GM19438 (cell line): ENCODE results near the gene LCLAT1.
"Not testable (repeated sequence)": the region's sequence is repeated elsewhere in the genome, so short reads cannot be mapped to it uniquely, and the experiment has no call there.

Experiments
- ATAC-seq: cut with Tn5 transposase; IDR thresholded peaks from one replicate; pipeline ENCODE4 v1.9.1; 2021; ENCODE audit warnings: low read depth; ENCODE audit not compliant: unreplicated experiment

The LCLAT1 gene

DNA sequence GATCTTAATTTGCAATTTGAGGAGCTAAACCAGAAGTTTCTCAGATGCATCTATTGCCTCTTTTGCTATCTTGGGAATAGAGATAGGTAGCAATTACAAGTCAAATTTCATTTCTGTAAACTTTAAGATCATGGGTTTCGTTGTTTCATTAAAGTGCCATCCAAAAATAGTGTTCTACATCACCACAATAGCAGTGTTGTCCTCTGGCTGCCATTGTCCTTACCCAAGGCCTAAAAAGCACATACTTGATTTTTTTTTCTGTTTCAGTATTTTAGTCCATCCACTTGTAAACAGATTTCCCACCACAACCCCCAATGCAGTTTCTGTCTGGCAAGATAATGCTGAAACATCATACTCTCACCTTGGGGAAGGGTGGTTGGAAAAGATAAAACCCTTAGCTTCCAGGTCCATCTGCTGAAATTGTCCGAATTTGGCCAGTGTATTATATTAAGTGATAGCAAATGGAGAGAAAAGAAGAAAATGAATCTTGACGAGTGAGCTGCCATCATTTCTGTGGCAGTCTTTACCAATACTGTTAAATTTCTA, 136.2 kb downstream of the LCLAT1 start:
- ATAC-seq, result no peak

DNA sequence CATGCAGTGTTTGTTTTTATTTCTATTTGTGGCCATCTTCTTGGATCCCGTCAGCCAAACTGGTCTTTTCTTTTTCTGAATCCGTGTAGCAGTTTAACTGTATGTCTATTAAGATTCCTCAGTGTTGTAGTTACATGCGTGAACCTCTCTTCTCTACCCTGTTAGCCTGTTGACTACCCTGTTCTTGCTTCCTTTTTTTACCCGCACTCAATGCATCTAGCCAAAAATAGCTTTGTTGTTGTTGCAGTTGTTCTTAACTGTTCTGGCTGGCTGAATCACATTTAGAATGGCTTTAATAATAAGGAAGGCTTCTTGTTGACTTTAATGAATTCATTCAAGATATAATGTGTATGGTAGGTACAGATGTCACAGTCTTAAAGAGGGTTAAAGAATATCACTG, 137.1 kb downstream of the LCLAT1 start:
- ATAC-seq, result peak; percentile 68

DNA sequence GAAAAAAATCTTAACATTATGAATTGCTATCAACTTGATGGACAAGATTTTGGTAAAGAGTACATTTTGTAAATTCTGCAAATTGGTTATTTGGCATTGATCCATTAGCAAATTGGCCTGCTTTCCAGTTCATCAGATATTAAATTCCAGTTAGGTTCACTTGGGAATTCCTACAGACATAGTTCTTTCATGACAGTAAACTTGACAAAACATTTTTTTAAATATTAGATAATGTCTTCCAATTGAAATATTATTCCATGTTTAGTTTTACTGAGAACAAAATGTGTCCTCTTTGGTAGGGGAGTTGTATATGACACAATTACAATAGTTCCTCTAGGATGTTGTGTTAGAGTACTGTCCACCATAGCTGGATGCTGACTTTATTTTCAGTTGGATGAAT, 141.9 kb downstream of the LCLAT1 start:
- no peak for ATAC-seq

DNA sequence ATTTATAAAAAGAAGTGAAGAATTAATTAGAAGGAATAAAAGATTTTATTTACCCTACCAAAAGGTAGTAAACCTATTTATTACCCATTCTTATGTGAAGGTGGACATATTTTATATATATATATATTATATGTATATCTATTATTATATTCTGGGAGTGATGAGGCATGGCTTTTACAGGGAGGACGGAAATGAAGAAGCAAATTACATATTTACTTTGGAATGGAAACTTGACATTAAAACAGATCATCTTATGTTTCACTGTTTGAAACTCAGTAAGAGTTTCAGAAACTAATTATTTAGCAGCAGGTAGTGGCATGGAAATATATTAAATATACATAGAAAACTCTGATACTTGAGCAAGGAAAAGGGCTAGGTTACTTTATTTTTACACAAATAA, 143.4 kb downstream of the LCLAT1 start:
- no peak for ATAC-seq

DNA sequence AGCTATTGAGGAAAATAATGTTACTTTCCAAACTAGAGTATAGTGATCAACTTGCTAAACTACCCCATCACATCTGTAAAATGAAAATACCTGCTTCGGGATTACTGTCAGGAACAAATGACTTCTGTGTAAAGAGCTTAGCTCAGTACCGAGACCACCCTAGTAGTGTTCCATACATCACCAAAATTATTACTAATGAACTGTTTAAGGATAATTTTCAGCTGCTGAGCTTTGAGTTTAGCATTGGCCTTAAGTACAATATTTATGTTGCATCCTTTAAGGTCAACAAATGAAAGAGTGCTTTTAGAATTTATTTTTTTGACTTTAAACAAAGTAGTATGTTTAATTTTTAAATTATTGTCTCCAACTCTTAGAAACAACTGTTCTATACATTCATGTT, 144.1 kb downstream of the LCLAT1 start:
- no peak for ATAC-seq

DNA sequence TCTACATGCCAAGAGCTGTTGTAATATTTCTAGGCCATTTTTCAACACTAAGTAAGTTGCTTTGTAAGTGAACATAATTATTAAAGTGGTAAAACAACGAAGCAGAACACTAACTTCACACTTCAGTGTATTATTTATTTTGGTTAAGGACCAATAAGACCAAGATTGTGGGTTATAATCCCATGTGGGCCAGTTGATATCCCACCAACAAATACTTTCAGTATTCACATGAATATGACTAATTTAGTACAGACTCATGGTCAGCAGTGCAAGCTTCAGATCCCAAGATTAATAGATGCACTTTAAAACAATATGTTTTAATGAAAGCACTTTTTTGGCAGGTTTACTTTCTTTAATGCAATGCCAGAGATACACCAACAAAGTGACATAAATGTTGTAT, 154.3 kb downstream of the LCLAT1 start:
- ATAC-seq, result no peak

DNA sequence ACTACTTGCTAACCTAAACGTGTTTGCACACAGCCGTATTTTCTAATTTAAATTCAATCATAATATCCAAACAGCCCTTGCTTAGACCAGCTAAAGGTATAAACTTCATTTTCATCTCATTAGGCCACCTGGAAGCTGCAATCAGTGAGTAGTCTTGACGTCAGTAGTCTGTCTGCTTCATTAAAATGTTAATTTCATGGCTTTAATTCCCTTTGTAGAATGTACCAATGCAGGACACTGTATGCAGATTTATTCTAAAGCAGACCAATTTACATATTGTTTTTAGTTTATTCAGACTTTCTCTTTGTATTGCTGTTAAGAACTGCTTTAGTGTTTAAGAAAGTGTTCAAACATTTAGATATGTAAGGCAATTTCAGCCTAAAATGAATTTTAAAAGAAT, 158.2 kb downstream of the LCLAT1 start:
- ATAC-seq, result no peak

DNA sequence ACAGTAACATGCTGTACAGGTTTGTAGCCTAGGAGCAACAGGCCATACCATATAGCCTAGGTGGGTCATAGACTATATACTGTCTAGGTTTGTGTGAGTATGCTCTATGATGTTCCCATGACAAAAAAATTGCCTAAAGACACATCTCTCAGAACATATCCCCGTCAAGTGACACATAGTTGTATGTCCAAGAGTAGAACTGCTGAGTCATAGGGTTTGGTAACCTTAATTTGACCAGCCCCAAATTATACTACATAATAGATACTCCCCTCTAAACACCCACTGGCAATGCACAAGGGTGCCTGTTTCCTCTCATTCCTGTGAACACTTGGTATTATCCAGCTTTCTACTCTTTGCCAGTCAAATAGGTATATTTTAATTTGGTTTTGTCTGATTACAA, 161.6 kb downstream of the LCLAT1 start:
- no peak for ATAC-seq

DNA sequence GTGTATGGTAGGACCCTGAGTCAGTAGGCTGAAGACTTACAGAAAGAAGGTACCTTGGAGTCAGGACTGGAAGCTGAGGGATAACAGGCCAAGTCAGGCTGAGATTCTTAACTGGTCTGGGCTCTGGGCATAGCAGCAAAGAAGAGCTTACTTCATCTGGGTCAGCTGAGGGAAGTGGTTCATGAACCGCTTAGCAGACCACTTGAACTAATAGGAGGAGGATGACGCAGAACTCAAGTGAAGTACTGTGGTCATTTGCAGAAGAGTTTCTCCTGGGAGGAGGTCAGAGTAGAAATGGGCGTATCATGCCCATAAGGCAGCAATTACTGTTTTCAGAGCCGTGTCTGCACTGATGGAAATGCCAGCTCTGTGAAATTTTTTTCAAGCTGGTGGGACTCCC, 164.5 kb downstream of the LCLAT1 start:
- ATAC-seq, result no peak

DNA sequence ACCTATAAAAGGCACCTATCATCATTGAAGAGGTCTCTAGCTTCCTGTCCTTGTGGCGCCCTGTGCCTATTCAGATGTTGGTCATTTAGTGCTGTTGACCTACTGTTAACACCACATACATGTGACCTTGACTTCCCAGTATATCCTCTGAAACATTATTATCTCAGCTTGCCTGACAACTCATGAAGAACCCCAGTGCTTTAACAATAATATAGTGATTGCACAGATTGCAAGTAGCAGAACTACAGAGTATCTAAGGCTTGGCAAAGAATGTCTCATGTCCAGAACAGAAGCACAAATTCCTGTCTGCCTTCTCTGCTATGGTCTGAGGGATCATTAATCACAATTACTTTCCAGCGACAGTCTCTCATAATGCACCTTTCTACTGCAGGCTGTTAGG, 165.3 kb downstream of the LCLAT1 start:
- ATAC-seq, result no peak

DNA sequence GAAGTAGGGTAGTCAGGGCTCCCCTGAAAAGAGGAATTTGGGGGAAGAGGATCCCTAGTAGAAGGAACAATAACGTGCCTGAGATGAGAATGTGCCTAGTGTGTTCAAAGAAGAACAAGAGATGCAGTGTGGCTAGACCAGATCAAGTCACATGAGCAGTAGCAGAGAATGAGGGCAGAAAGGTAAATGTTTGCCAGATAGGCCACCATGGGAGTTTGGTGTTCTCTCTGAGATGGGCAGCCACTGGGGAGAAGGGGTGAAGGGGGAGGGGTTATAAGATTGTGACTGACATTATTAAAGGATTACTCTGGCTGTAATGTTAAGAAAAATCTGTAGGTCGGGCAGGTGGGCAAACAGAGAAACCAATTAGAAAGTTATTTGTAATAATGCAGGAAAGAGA, 166.0 kb downstream of the LCLAT1 start:
- ATAC-seq, result no peak

DNA sequence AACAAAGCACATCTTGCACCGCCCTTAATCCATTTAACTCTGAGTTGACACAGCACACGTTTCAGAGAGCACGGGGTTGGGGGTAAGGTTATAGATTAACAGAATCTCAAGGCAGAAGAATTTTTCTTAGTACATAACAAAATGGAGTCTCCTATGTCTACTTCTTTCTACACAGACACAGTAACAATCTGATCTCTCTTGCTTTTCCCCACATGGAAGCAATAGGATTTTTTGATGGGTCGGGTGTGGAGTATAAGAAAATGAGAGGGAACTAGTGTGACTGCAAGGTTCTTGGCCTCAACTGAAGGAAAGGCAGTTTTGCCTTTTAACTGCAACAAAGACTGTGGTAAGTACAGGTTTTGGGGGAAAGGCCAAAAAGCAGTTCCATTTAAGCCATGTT, 167.2 kb downstream of the LCLAT1 start:
- not testable (repeated sequence) for ATAC-seq

DNA sequence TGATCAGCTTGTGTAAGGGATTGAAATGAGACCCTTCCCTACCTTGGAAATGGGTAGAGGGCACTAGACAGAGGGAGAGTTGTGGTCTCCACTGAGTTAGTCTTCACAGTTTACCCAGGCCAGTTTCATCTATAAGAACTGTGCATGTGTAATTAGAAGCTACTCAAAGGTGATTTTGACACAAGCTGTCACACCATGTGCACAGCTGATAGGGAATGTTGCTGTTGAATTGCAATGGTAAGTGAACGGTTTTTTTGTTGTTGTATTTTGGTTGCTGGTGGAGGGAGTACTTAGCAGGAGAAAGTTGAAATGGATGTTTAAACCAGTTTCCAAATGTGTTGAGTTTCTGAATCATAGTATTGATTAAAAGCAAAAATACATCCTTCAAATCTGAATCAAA, 168.9 kb downstream of the LCLAT1 start:
- no peak for ATAC-seq

DNA sequence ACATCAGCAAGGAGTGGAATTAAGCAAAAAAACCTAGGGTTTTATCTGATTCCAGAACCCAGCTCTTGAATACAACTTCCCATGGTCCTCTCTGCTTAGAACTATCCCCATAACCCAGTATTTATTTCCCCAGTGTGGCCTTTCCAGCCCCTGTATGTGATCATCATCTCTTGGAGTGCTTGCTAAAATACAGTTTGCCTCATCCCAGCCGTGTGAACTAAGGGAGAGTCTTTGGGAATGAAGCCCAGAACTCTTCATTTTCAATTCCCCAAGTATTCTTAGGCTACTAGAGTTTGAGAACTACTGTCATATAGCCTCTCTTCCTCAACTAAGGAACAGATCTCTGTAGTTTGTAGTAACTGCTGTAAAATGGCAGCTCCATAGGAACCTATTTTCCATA, 173.1 kb downstream of the LCLAT1 start:
- ATAC-seq, result no peak

DNA sequence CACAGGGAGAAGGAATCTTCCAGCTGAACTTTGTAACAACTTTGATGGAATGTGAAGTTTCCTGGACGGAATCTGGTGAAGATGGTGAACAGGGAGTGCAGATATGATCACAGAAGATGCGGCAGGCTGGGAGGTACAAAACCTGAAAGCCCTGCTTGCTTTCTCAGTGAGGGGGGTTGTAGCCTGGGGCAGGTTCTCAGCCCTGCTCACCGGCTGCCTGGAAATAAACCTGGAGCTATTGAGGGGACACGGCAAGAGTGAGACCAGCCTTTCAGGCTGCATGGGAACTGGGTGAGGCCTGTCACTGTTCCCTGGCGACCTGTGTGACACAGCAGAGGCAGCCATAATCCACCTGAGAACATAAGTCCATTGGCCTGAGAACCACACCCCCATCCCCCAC, 174.8 kb downstream of the LCLAT1 start:
- ATAC-seq, result no peak

DNA sequence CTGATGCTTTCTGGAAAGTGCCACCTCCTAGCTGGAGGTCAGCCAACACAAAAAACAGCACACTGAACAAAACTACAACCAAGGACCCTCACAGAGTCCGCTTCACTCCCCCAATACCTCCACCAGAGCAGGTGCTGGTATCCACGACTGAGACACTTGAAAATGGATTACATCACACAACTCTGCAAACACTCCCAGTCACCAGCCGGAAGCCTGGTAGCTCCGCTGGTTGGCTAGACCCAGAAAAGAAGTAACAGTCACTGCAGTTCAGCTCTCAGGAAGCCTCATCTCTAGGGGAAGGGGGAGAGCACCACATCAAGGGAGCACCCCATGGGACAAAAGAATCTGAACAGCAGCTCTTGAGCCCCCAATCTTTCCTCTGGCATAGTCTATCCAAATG, 175.4 kb downstream of the LCLAT1 start:
- no peak for ATAC-seq

DNA sequence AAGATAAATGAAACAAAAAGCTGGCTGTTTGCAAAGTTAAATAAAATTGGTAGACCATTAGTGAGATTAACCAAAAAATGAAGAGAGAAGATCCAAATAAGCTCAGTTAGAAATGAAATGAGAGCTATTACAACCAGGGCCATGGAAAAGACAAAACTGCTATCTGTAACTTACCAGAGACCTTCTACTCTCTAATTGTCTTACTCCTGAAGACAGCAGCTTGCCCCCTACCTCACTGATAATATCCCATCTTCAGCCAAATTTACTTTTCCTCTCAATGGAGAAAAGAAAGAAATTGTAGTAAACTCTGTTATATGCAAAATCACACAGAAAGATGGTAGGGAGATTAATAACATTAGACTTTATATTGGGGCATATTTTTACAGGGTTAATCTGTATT, 178.2 kb downstream of the LCLAT1 start:
- no peak for ATAC-seq

DNA sequence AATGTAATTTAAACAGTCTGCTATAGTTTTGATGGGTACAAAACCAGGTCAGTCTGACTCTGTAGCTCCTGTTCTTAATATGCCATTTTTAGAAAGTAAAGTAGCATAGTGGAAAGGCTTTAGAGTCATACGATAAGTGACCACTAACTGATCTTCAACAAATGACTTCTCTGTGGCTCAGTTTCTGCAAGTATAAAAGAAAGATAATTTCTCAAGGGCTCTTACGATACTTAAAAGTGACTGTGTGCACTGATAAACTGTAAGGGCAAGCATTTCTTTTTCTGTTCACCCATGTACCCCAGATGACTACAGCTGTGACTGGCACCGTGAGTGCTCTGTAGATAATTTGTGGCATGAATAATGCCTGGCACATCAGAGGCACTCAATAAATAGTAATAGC, 178.7 kb downstream of the LCLAT1 start:
- ATAC-seq, result no peak

DNA sequence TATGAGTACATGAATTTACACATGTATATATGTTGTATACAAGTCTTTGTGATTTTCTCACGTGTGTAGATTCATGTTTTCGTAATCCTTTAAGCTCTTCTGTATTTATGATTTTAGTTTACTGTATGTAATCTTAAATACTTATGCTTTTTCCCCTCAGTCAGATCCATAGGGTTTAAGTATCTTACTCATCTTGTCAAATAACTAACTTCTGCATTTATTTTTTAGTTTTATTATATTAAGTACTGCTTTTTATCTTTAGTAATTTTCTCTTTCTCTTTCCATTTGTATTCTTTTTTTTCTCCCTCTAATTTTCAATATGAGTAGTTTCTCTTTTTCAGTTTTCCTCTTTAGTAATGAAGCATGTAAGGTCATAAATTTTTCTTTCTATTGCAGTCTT, 179.4 kb downstream of the LCLAT1 start:
- ATAC-seq, result no peak

DNA sequence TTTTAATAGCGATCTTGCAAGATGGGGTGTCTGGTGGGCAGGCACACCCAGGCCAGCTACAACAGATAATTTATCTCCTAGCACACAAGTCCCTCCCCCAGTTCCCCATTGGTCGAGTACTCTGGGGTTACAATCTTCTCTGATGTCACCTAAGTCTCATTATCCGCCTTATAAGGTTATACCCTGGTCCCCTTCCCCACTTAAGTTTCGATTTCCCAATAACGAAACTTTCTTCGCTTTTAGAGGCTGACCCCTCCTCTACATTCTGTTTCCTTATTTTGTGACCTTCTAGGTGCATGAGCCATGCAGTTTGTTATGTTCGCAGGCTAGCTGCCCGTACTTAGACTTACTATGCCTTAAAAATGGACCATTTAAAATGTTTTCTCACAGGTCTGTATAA, 180.1 kb downstream of the LCLAT1 start:
- ATAC-seq, result no peak

DNA sequence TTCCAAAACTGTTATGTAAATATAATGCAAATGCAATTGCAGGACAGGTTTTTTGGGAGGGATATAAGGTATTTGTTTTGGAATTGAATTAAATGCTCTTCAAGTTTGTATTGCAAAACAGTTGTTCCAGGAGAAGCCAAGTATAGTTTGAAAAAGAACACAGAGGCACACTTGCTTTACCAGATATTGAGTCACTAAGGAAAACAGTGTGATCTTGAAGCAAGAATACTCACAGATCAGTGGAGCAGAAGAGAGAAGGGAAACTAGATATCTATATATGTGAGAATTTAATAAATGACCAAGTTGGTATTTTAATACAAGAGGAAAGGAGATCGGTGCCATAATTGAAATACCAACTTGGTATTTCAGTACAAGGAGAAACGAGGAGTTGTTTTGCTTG, 181.3 kb downstream of the LCLAT1 start:
- ATAC-seq, result no peak

DNA sequence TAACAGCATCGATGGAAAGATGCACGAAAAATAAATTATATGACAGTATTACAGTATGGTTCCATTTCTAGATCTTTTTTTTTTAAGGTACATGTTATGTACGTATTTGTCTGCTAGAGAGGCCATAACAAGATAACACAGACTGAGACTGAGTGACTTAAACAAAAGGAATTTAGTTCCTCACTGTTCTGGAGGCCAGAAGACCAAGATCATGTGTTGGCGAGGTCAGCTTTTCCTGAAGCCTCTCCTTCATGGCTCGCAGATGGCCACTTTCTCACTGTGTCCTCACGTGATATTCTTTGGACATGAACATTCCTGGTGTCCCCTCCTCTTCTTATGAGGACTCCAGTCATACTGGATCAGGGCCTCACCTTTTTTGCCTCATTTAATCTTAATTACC, 182.8 kb downstream of the LCLAT1 start:
- ATAC-seq, result no peak

DNA sequence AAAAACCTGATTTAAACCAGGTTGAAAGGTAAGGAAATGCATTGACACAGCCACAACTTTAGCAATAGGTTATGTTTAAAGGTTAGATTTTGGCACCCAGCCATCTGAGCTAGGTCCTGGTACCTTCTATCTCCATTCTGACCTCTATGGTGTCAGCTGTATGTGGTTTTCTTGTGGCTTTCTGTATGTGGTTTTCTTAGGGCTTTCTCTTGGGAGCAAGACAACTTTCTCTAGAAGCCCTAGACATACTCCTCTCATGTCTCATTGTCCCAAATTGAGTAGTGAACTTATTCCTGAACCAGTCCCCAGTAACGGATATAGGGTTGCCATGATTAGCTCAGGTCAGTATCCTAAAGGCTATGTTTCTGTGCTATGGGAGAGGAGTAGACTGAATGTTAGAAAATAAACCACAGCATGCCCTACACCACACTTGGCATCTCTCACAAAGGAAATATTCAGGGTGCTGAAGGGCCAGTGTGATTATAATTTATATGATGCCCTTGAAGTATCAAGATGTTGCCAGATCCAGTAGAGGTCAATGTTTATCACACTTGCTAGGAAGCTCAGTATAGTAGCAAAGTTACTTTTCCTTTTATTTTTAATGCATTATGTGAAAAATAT, 184.1 kb downstream of the LCLAT1 start:
- peak; percentile 79 for ATAC-seq
